ENCODE data around the gene RASGEF1C.
"Not testable (repeated sequence)": the region's sequence is repeated elsewhere in the genome, so short reads cannot be mapped to it uniquely, and the experiment has no call there.

The RASGEF1C gene

GRCh38 chr5:180210961-180211760, 2.1 kb upstream of the RASGEF1C start:
- FAIRE-seq = no peak

DNA sequence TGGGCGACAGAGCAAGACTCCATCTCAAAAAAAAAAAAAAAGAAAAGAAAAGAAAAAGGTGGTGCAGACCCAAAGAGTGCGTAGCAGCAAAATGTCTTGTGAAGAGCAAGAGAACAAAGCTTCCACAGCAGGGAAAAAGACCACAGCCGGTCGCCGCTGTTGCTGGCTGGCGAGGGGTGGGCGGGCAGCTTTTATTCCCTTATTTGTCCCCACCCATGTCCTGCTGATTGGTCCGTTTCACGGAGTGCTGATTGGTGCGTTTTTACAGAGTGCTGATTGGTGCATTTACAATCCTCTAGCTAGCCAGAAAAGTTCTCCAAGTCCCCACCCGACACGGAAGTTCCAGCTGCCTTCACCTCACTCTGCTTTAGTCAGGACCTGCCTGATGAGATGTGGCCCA, 1.1 kb upstream of the RASGEF1C start:
- FAIRE-seq = not testable (repeated sequence)

DNA sequence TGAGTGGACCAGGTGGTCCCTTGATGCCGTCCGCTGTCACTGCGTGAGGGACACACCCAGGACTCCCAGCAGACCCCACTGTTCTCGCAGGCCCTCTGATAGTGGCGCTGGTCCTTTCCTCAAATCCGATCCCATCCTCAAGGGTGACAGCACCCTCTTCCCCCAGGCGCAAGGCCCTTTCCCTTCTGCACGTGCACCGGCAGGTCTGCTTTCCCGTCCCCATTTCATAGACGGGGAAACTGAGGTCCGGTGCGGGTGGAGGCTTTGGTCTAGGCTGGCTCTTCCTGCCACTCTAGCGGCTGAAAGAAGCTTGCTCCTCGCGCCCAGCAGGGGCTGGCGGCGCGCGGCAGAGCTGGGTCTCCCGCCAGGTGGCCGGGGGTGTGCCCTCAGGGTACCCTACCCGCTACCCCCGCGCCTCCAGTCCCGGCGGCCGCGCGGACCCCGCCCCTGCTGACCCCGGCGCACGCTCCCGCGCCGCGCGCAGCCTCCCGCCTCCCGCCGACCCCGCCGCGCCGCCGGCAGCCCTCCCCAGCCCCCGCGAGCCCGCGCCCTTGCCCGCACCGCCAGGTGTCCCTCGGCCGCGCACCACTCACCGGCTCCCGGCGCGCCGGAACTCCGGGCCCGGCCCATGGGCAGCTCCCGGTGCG, 453 bp downstream of the RASGEF1C start:
- no peak for FAIRE-seq

- no peak for FAIRE-seq
Observed at GRCh38 chr5:180208038-180208434, 975 bp downstream of the RASGEF1C start.

DNA sequence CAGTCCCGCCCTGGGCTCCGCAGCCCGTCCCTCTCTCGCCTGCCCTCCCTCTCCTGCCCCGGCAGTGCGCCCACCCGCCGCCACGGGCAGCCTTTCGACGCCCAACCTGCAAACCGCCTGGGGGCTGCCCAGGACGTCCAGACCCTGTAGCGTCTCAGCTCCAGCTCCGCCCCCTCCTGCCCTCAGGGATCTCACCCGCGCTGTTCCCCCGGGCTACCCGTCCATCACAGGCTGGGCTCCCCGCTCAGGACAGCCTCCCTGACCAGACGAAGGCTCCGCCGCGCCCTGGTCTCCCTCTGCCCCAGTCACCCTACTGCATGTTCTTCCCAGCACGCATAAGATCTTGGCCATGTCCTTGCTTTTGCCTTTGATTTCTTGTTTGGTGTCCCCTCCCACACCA, 1.4 kb downstream of the RASGEF1C start:
- FAIRE-seq = no peak

GRCh38 chr5:180206993-180207392, 2.0 kb downstream of the RASGEF1C start:
- no peak for FAIRE-seq

GRCh38 chr5:180205916-180206315, 3.1 kb downstream of the RASGEF1C start:
- no peak for FAIRE-seq

DNA sequence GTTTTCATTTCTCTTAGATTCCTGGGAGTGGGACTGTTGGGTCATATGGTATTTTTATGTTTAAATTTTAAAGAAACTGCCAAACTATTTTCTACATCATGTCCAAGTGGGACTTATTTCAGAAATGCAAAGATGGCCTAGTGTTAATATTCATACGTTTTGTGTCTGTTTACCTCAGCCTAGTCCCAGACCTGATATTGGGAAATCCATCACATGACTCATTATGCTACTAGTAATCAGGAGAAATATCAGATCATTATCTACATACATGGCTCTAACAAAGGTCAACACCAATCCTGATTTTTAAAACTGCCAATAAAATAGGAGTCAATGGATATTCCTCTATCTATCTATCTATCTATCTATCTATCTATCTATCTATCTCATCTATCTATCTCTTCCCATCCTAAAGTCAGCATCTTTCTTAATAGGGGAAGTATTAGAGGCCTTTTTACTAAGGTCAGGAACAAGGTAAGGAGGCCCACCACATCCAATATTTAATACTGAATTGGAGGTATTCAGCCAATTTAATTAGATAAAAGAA, 4.7 kb downstream of the RASGEF1C start:
- FAIRE-seq = no peak

DNA sequence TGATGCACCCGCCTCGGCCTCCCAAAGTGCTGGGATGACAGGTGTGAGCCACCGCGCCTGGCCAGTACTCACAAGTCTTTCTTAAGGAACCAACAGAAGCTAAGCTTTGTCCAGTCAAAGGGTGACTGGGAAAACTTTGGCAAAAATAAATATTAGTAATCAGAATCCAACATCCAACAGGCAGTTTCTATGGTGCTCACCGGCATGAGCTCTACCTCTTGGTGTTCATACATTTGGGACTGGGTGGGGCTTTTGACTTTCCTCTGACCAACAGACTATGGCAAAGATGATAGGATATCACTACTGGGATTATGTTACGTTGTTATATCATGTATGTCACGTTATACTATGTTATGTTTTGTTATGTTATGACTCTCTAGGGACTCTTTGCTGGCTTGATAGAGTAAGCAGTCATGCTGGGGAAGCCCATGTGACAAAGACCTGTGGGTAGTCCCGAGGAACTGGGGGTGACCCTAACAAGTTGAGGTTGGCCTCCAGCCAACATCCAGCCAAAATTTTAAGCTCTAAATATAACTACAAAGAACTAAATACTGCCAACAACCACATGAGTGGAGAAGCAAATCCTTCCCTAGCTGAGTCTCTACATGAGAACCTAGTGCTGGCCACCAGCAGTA, 6.0 kb downstream of the RASGEF1C start:
- no peak for FAIRE-seq

DNA sequence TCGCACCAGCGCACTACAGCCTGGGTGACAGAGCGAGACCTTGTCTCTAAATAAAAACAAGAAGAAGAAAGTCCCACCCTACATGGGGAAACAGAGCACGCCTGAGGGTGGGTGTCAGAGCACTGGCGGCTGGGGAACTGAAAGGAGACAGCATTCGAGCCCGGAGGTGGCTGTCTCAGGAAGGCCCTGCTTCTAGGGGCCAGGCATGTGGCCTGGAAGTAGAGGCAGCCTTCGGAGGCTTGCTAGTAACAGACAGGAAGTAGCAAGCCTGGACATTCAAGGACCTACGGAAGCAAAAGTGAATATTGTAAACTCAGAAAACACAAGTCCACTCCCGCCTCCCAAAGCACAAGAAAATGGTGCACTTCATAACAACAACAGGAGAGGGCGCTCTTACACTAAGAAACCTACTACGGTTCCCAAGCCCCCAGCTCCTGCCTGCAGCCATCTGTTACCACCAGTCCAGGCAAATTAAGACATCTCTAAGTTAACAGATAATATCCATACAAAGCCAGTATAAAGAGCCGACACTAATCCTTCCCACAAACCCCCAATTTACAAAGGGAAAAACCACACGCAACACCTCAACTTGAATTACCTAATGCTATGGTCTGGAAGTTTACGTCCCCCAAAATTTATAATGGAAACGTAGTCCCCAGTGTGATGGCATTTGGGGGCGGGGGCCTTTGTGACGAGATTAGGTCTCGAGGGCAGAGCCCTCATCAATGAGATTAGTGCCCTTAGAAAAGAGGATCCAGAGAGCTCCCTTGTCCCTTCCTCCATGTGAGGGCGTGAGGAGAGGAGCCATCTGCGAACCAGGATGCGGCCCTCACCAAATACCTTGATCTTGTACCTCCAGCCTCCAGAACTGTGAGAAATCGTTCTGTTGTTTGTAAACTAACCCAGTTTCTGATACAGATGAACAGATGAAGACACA, 7.7 kb downstream of the RASGEF1C start:
- no peak for FAIRE-seq

DNA sequence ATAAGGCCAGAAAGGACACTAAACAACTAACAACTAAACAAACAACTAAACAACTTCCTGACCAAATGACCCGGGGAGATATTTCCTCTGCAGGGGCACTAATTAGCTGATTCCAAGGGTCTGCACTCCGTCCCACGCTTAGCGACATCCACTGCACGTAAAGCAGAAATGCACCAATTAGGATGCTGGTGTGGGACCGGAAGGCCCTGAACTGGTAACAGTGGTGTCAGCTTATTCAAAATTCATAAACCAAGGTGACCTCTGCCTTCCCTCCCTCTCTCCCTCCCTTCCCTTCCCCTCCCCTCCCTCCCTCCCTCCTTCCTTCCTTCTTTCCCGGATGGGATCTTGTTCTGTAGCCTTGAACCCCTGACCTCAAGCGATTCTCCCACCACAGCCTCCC, 9.6 kb downstream of the RASGEF1C start:
- FAIRE-seq = no peak

DNA sequence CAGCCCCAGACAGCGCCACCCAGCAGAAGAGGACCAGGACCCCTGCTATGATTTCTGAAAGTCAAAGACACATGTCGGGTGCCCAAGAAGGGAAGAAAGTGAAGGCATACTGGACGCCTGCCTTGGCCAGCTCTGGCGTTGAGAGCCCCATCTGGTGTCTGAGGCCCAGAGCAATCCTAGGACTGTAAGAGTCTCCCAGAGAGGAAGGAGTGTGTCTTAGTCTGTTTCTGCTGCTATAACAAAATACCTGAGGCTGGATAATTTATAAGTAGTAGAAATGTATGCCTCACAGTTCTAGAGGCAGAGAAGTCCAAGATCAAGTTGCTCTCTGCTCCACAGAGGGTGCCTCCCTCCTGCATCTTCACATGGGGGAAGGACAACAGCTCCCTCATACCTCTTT, 10.8 kb downstream of the RASGEF1C start:
- FAIRE-seq = no peak

DNA sequence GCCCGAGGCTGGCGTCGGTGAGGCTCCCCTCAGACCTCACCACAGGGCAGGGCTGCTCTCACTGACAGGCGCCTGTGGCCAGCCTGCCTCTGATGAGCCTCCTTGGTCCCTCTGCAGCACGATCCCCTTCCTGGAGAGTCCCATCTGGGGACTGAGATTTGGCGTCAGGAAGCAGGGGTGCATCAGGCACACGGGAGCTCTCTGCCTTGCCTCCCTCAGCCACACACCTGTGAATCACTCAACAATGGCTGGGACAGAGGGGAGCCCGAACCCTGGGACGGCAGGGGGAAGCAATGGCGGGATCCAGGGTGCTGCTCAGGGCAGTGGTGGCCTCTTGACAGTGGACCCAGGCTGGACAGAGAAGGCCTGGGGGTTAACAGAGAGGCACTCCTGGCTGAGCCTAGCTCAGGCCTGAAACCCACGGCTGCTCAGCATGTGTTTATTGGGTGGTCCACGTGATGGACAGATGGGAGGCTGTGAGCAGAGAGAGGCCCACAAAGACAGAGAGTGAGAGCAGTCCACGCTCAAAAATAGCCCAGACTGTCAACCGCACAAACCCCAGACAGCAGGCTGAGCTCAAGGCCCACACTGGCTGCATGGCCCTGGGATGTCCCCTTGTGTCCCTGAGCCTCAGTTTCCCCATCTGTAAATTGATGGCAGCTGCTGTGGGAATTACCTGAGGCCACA, 11.9 kb downstream of the RASGEF1C start:
- FAIRE-seq = no peak

- FAIRE-seq = no peak
Observed at GRCh38 chr5:180194410-180195345, 14.3 kb downstream of the RASGEF1C start.

DNA sequence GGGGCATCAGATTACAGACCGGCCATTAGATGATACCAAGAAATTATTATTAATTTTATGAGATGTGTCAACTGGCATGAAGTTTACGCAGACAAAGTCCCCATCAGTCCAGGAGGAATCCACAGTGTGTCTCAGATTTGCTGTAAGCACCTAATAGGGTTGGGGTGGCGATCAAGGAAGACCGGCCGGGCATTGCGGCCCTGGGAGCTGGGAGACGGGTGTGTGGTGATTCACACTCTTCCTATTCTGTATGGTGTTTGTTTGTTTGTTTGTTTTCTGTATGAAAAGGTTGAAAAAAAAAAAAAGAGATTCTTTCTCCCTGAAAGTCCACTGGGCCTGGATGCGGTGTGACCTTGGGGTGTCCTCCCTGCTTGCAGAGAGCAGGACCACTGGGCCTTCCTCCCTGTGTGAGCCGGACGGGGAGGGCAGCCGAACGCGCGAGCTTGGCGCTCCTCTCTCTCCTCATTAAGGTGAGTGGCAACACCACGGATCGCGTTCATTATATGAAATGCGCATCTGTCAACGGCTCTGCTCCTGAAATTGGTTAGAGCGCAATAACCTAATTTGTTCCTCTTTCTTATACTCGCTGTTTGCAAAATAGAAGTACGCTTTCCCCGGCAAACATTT, 15.1 kb downstream of the RASGEF1C start:
- FAIRE-seq = no peak

DNA sequence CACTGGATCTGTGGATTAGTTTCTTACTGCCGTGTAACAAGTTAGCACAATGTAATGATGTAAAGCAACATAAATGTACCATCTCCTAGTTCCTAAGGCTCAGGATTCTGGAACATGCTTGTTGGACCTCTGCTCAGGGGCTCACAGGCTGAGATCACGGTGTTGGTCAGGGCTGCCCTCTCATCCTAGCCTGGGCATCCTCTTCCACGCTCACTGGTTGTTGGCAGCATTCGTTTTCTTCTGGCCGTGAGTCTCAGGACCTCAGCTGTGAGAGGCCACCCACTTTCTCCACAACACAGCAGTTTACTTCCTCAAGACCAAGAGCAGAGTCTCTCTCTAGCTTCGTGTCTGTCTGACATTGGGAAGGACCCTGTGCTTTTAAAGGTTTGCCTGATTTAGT, 17.3 kb downstream of the RASGEF1C start:
- no peak for FAIRE-seq

- FAIRE-seq = no peak
Observed at GRCh38 chr5:180187767-180188166, 21.2 kb downstream of the RASGEF1C start.

DNA sequence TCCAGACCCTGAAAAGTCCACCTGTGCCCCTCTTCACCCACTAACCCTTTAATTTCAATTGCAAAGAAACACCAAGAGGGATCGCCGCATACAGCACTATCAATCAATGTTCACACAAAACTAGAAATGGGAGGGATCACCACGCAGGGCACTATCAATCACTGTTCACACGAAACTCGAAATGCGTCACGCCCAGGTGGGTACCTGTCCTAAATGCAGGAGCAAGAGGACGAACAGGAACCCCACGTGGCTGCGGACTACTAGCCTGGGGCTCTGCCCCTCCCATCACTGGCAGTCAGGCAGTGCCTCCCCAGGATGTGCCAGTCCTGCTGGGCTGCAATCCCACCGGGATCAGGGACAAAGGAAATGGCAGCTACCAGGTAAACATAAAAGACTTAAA, 28.2 kb downstream of the RASGEF1C start:
- no peak for FAIRE-seq

DNA sequence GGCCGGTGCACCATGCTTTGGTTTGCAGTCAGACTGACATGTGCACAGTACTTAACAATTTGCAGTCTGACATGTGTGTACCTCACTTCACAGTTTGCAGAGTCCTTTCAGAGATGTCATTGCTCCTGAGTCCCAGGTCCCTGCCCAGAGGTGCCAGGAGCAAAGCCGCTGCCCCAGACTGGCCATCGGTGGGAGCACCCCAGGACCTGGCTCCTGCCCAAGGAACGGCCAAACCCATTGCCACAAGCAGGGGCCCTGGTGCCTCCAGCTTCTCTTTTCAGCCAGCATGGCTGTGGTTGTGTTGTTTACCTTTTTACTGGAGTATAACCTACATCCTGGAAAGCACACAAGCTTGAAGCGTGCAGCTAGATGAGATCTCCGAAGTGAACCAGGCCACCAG, 28.6 kb downstream of the RASGEF1C start:
- FAIRE-seq = no peak

Data from colon (tissue), 2 donors.